IMR-90 (cell line): Measurements from ENCODE around the gene SOX5. TPM values are rescaled to one million over a fixed set of nuclear protein-coding genes. Genes with fewer than 3 reads are reported as not detected.

ENCODE experiments used
- ATAC-seq: fragments of 200-7000 bp; cut with Tn5 transposase; 2 replicates; pipeline ENCODE4 v1.9.1; 2020; ENCODE audit warnings: low read depth, mild to moderate bottlenecking, moderate library complexity
- BruUV-seq: library from RNA; stranded (reverse); fragments of 400-500 nt; replicated peaks from 2 replicates; lab custom pipeline; 2021; lab: Mats Ljungman, UMichigan
- CTCF ChIA-PET: fragments of 300-600 bp; formaldehyde crosslinking; extraction: SDS; loops from one replicate; lab custom pipeline; 2021; ENCODE audit warnings: antibody characterized with exemption; lab: Yijun Ruan, JAX
- POLR2A ChIA-PET: fragments of 300-600 bp; sonication (Branson Sonifier 250); formaldehyde crosslinking; loops from one replicate; lab custom pipeline; 2022; ENCODE audit warnings: antibody characterized with exemption; ENCODE audit not compliant: unreplicated experiment; lab: Charles Lee
- DNase-seq: peaks from one replicate; pipeline ENCODE4 v3.0.0; 2013
- H2AFZ ChIP-seq: replicated peaks from 2 replicates; pipeline ENCODE3; 2013; ENCODE audit warnings: low read length, mild to moderate bottlenecking; ENCODE audit not compliant: poor library complexity
- H2AK5ac ChIP-seq: 2 replicates; pipeline ENCODE4 v1.6.1; 2013; ENCODE audit warnings: low read depth, low read length, inconsistent platforms
- H2AK9ac ChIP-seq: replicated peaks from 2 replicates; pipeline ENCODE3; 2013; ENCODE audit warnings: mild to moderate bottlenecking, low read depth, low read length, moderate library complexity; ENCODE audit not compliant: poor library complexity
- H2BK120ac ChIP-seq: 2 replicates; pipeline ENCODE4 v1.6.1; 2013; ENCODE audit warnings: low read depth, low read length, inconsistent platforms
- H2BK15ac ChIP-seq: 3 replicates; pipeline ENCODE4 v1.6.1; 2013; ENCODE audit warnings: low read depth, low read length, inconsistent platforms
- H2BK20ac ChIP-seq: 2 replicates; pipeline ENCODE4 v1.6.1; 2013; ENCODE audit warnings: low read depth, mild to moderate bottlenecking, inconsistent platforms, low read length, moderate library complexity
- H2BK5ac ChIP-seq: 2 replicates; pipeline ENCODE4 v1.6.1; 2013; ENCODE audit warnings: mild to moderate bottlenecking, low read depth, low read length, inconsistent platforms; ENCODE audit not compliant: poor library complexity, severe bottlenecking
- H3K14ac ChIP-seq: replicated peaks from 2 replicates; pipeline ENCODE4 v1.6.1; 2013; ENCODE audit warnings: low read depth, low read length, inconsistent platforms
- H3K18ac ChIP-seq: 2 replicates; pipeline ENCODE4 v1.6.1; 2013; ENCODE audit warnings: low read depth, low read length, control low read depth
- H3K23ac ChIP-seq: 2 replicates; pipeline ENCODE4 v1.6.1; 2013; ENCODE audit warnings: low read depth, low read length, inconsistent platforms
- H3K27ac ChIP-seq: 2 replicates; pipeline ENCODE4 v1.5.1; 2013; ENCODE audit warnings: mild to moderate bottlenecking, control low read depth, low read length; ENCODE audit not compliant: insufficient read depth
- H3K27me3 ChIP-seq: 2 replicates; pipeline ENCODE4 v1.6.1; 2013; ENCODE audit warnings: low read length; ENCODE audit not compliant: control insufficient read depth, insufficient read depth
- H3K36me3 ChIP-seq: 2 replicates; pipeline ENCODE4 v1.6.1; 2013; ENCODE audit warnings: low read length, mixed read lengths; ENCODE audit not compliant: control insufficient read depth, insufficient read depth
- H3K4ac ChIP-seq: 2 replicates; pipeline ENCODE4 v1.6.1; 2013; ENCODE audit warnings: low read depth, low read length, inconsistent platforms
- H3K4me1 ChIP-seq: 2 replicates; pipeline ENCODE4 v1.6.1; 2013; ENCODE audit warnings: low read length, mixed read lengths; ENCODE audit not compliant: control insufficient read depth, insufficient read depth
- H3K4me2 ChIP-seq: 2 replicates; pipeline ENCODE4 v1.6.1; 2013; ENCODE audit warnings: low read depth, mild to moderate bottlenecking, control low read depth, low read length, moderate library complexity
- H3K4me3 ChIP-seq: 2 replicates; pipeline ENCODE4 v1.5.1; 2013; ENCODE audit warnings: low read depth, mild to moderate bottlenecking, control low read depth, low read length, moderate library complexity; ENCODE audit not compliant: insufficient read depth
- H3K56ac ChIP-seq: 2 replicates; pipeline ENCODE4 v1.6.1; 2013; ENCODE audit warnings: low read length, inconsistent platforms; ENCODE audit not compliant: insufficient read depth; ENCODE audit errors: extremely low read depth
- H3K79me1 ChIP-seq, 2 experiments: 2 replicates each; pipeline ENCODE4 v1.6.1; 2013; ENCODE audit warnings: low read length in 2 of 2, inconsistent platforms in 1 of 2, low read depth in 1 of 2
- H3K9ac ChIP-seq: 2 replicates; pipeline ENCODE4 v1.6.1; 2013; ENCODE audit warnings: low read depth, low read length, control low read depth
- H3K9me1 ChIP-seq: 2 replicates; pipeline ENCODE4 v1.6.1; 2013; ENCODE audit warnings: low read length, inconsistent platforms; ENCODE audit not compliant: insufficient read depth
- H3K9me3 ChIP-seq: 2 replicates; pipeline ENCODE4 v1.6.1; 2013; ENCODE audit warnings: low read length; ENCODE audit not compliant: control insufficient read depth, insufficient read depth
- H4K20me1 ChIP-seq: 2 replicates; pipeline ENCODE4 v1.6.1; 2013; ENCODE audit warnings: low read length, inconsistent platforms; ENCODE audit not compliant: insufficient read depth
- H4K5ac ChIP-seq: 2 replicates; pipeline ENCODE4 v1.6.1; 2013; ENCODE audit warnings: mild to moderate bottlenecking, low read depth, low read length, control low read depth
- H4K8ac ChIP-seq, 2 experiments: 2 replicates each; pipeline ENCODE4 v1.6.1; 2013; ENCODE audit warnings: low read depth in 2 of 2, low read length in 2 of 2, control low read depth in 1 of 2, inconsistent platforms in 1 of 2
- H4K91ac ChIP-seq: 2 replicates; pipeline ENCODE4 v1.6.1; 2013; ENCODE audit warnings: low read depth, low read length, inconsistent platforms; ENCODE audit not compliant: insufficient read depth
- BHLHE40 ChIP-seq: fragments of 150-350 bp; IDR thresholded peaks from 2 replicates; pipeline ENCODE4 v1.6.1; 2016; ENCODE audit warnings: mild to moderate bottlenecking, low read depth, low read length
- MAZ ChIP-seq: IDR thresholded peaks from 2 replicates; pipeline ENCODE4 v1.6.1; 2012; ENCODE audit warnings: low read depth, mild to moderate bottlenecking, low read length, improper control_type of control experiment, moderate library complexity, borderline replicate concordance
- MXI1 ChIP-seq: IDR thresholded peaks from 2 replicates; pipeline ENCODE4 v1.6.1; 2012; ENCODE audit warnings: low read depth, mild to moderate bottlenecking, low read length, moderate library complexity, borderline replicate concordance
- POLR2A ChIP-seq: IDR thresholded peaks from 2 replicates; pipeline ENCODE4 v1.6.1; 2012; ENCODE audit warnings: mild to moderate bottlenecking, low read depth, low read length
- WGBS, 2 experiments: methylation state at CpG; one replicate each; pipeline versions ENCODE4 v1.1.5 to v1.1.7; 2013; ENCODE audit warnings: missing lambda C conversion rate in 2 of 2; ENCODE audit not compliant: insufficient read length in 1 of 2; ENCODE audit errors: extremely low coverage in 2 of 2; 5-methylcytosine and 5-hydroxymethylcytosine counted together
- dilution Hi-C: fragments of 300-500 bp; cut with HindIII; formaldehyde crosslinking; loops from one replicate; pipeline ENCODE4 v1.14.3; 2018; ENCODE audit warnings: low sequenced_read_pairs; ENCODE audit not compliant: unreplicated experiment
- in situ Hi-C: fragments of 300-500 bp; cut with MboI; formaldehyde crosslinking; loops from 3 replicates; pipeline ENCODE4 v1.14.3; 2019; ENCODE audit warnings: low sequenced_read_pairs, inconsistent platforms, mixed read lengths
- intact Hi-C: fragments of 100-400 bp; cut with micrococcal nuclease; formaldehyde crosslinking; loops from 2 replicates; pipeline ENCODE4 v1.10.0; 2022
- polyA plus RNA-seq, 3 experiments: library from polyadenylated mRNA; depleted of rRNA; stranded (reverse); fragments of >200 nt; gene quantifications; 2 replicates each; pipeline ENCODE4 v1.2.3, GENCODE V29; 2012; ENCODE audit warnings: low replicate concordance in 1 of 3
- total RNA-seq: library from RNA; depleted of rRNA; stranded (reverse); fragments of >200 nt; gene quantifications from 2 replicates; pipeline ENCODE4 v1.2.3, GENCODE V29; 2012

Gene SOX5
- total and polyA plus RNA-seq, 2 of the 4 experiments (the other 2 are of a cell fraction) = 1.1 to 13.1 TPM

GRCh38 chr12:23618718-23619117 is 330.8 kb downstream of the SOX5 start:
- no peak for ATAC-seq
- intact Hi-C loops = no loop called here
- H2AK9ac ChIP-seq = no peak overlapping the region
- no TSS peak for BruUV-seq
- no peak overlapping the region for H2BK120ac ChIP-seq
- in situ Hi-C loops = no loop called here
- dilution Hi-C loops = no loop called here
- no peak overlapping the region for H4K91ac ChIP-seq
- no peak for DNase-seq
- no peak overlapping the region for H3K23ac ChIP-seq
- H2AFZ ChIP-seq = no peak overlapping the region
- no peak overlapping the region for H4K8ac ChIP-seq
- H3K9ac ChIP-seq = no peak overlapping the region
- H3K79me1 ChIP-seq = no peaks in the 10 kb centered on the region
- H2AK5ac ChIP-seq = no peak overlapping the region
- no peak overlapping the region for H3K4me3 ChIP-seq
- H3K4ac ChIP-seq = no peak overlapping the region
- H3K36me3 ChIP-seq = no peaks in the 10 kb centered on the region
- H2BK5ac ChIP-seq = no peak overlapping the region
- ChIA-PET POLR2A (no interaction called here), CTCF (interaction anchor here (1.5 kb wide), 1 partner anchor 18 kb away, joined by 3 read pairs; no protein-coding TSS in a partner anchor)
- no peak overlapping the region for H2BK20ac ChIP-seq
- no peak overlapping the region for H3K27ac ChIP-seq
- H4K20me1 ChIP-seq = no peaks in the 10 kb centered on the region
- H3K9me3 ChIP-seq = no peaks in the 10 kb centered on the region
- H3K4me1 ChIP-seq = no peaks in the 10 kb centered on the region
- TF ChIP-seq POLR2A (no peak), MXI1 (no peak), BHLHE40 (no peak), MAZ (no peak)
- no peak overlapping the region for H3K4me2 ChIP-seq
- no peaks in the 10 kb centered on the region for H3K27me3 ChIP-seq
- peaks cover 2% of the 10 kb centered on the region; the same call in 1 of the 2 replicates for H3K9me1 ChIP-seq
- WGBS, 2 experiments = no CpG with 5 or more reads among the region's 1 CpG
- H3K56ac ChIP-seq = no peak overlapping the region
- H2BK15ac ChIP-seq = no peak overlapping the region
- H3K14ac ChIP-seq = no peak overlapping the region
- H3K18ac ChIP-seq = no peak overlapping the region
- no peak overlapping the region for H4K5ac ChIP-seq
